Spleen (tissue), 7 donors: ENCODE results near the gene PLEKHA7.

Experiments
- CTCF ChIP-seq, 11 experiments: fragments of 200-600 bp in 7 of 11; fragments of 450-650 bp in 4 of 11; sonication (generic) in 4 of 11; IDR thresholded peaks in 8 of 11; conservative IDR thresholded peaks in 3 of 11; 1 replicate in 7 of 11; 2 replicates in 4 of 11; pipeline versions ENCODE4 v1.4.0 to v1.8.0; 2016 to 2021; ENCODE audit warnings: antibody characterized with exemption in 11 of 11, inconsistent platforms in 4 of 11, mild to moderate bottlenecking in 1 of 11
- POLR2A ChIP-seq, 3 donors: fragments of 450-650 bp; IDR thresholded peaks; one replicate each; pipeline ENCODE4 v1.5.1; 2017; ENCODE audit warnings: antibody characterized with exemption in 3 of 3, mild to moderate bottlenecking in 1 of 3
- donor health status: DM: no; HTN: no; CAD: no; lungs with moderate emphysema.
- donor health status: DM: no; HTN: no; CAD: no.
- donor health status: DM: no; HTN: no; CAD: no.

- peak in 6 of 11 experiments; percentile 26 to 53 (median 46) for TF ChIP-seq CTCF (IDR thresholded peaks at IDR 0.05 in 8 of 11, conservative IDR thresholded peaks at IDR 0.05 in 3 of 11)
- no peak for TF ChIP-seq POLR2A (IDR thresholded peaks at IDR 0.05)
These were observed 816 bp upstream of the PLEKHA7 start for GRCh38 chr11:17014833-17015626.
